B cell (primary cell): ENCODE data around the gene HS3ST3A1. TPM values are rescaled to one million over a fixed set of nuclear protein-coding genes. Genes with fewer than 3 reads are reported as not detected.

Experiments used
- ATAC-seq: fragments of 200-7000 bp; cut with Tn5 transposase; one replicate; pipeline ENCODE4 v1.10.0; 2021; ENCODE audit warnings: low read depth, mild to moderate bottlenecking, moderate number of reproducible peaks, moderate library complexity
- CTCF ChIA-PET: fragments of 350-600 bp; sonication (Branson Sonifier 250); formaldehyde crosslinking; loops from one replicate; lab custom pipeline; 2021; ENCODE audit warnings: antibody characterized with exemption, inconsistent platforms; lab: Charles Lee
- POLR2A ChIA-PET: fragments of 350-600 bp; sonication (Branson Sonifier 250); formaldehyde crosslinking; loops from one replicate; lab custom pipeline; 2021; ENCODE audit warnings: antibody characterized with exemption; lab: Charles Lee
- DNase-seq: peaks from one replicate; pipeline ENCODE4 v3.0.0; 2013
- H2AFZ ChIP-seq: 2 replicates; pipeline ENCODE4 v1.6.1; 2012; ENCODE audit warnings: mild to moderate bottlenecking, low read depth, low read length; ENCODE audit not compliant: insufficient read depth, poor library complexity, severe bottlenecking
- H3K27ac ChIP-seq, 2 donors: 1 replicate in 1 of 2; 2 replicates in 1 of 2; pipeline ENCODE4 v1.5.1; 2012 to 2013; ENCODE audit warnings: low read length in 2 of 2, mild to moderate bottlenecking in 2 of 2, moderate library complexity in 1 of 2
- H3K27me3 ChIP-seq, 4 experiments: fragments of 200-600 bp in 1 of 4; sonication (generic) in 1 of 4; replicated peaks in 1 of 4; 1 replicate in 2 of 4; 2 replicates in 2 of 4; pipeline versions ENCODE4 v1.6.1 to v1.7.0; 2013 to 2016; ENCODE audit warnings: low read length in 3 of 4, mild to moderate bottlenecking in 2 of 4, mixed read lengths in 1 of 4, moderate library complexity in 1 of 4; ENCODE audit not compliant: insufficient read depth in 4 of 4, control insufficient read depth in 3 of 4; ENCODE audit errors: control extremely low read depth in 1 of 4
- H3K36me3 ChIP-seq, 2 experiments: replicated peaks in 1 of 2; 1 replicate in 1 of 2; 2 replicates in 1 of 2; pipeline versions ENCODE4 v1.6.1 to v1.7.1; 2013; ENCODE audit warnings: low read length in 1 of 2; ENCODE audit not compliant: insufficient read depth in 2 of 2, control insufficient read depth in 1 of 2; ENCODE audit errors: control extremely low read depth in 1 of 2, extremely low read depth in 1 of 2
- H3K4me1 ChIP-seq, 2 donors: fragments of 200-600 bp in 1 of 2; sonication (generic) in 1 of 2; 1 replicate in 1 of 2; 2 replicates in 1 of 2; pipeline versions ENCODE4 v1.5.1 to v1.6.1; 2013 to 2017; ENCODE audit warnings: low read length in 2 of 2; ENCODE audit not compliant: control insufficient read depth in 2 of 2, insufficient read depth in 2 of 2
- H3K4me2 ChIP-seq: replicated peaks from 2 replicates; pipeline ENCODE3; 2012; ENCODE audit warnings: mild to moderate bottlenecking, low read depth, low read length; ENCODE audit not compliant: poor library complexity, severe bottlenecking
- H3K4me3 ChIP-seq, 5 experiments: fragments of 200-600 bp in 1 of 5; sonication (generic) in 1 of 5; 1 replicate in 3 of 5; 2 replicates in 2 of 5; pipeline versions ENCODE4 v1.5.1 to v1.7.0; 2011 to 2016; ENCODE audit warnings: low read length in 4 of 5, mild to moderate bottlenecking in 4 of 5, low read depth in 2 of 5, control low read depth in 1 of 5, moderate library complexity in 1 of 5; ENCODE audit not compliant: insufficient read depth in 1 of 5; ENCODE audit errors: control extremely low read depth in 1 of 5, extremely low read depth in 1 of 5
- H3K79me2 ChIP-seq: fragments of 200-600 bp; sonication (generic); one replicate; pipeline ENCODE4 v1.6.0; 2016; ENCODE audit warnings: low read length; ENCODE audit not compliant: control insufficient read depth, insufficient read depth
- H3K9ac ChIP-seq: fragments of 200-600 bp; sonication (generic); 2 replicates; pipeline ENCODE4 v1.6.1; 2017; ENCODE audit warnings: mild to moderate bottlenecking, low read length, moderate library complexity
- H3K9me3 ChIP-seq, 3 donors: one replicate each; pipeline versions ENCODE4 v1.6.1 to v1.7.1; 2013; ENCODE audit warnings: low read length in 2 of 3; ENCODE audit not compliant: control insufficient read depth in 2 of 3, insufficient read depth in 1 of 3; ENCODE audit errors: control extremely low read depth in 1 of 3
- H4K20me1 ChIP-seq: 2 replicates; pipeline ENCODE4 v1.6.0; 2012; ENCODE audit warnings: mild to moderate bottlenecking, low read length; ENCODE audit not compliant: insufficient read depth, control insufficient read depth, poor library complexity, severe bottlenecking
- H3K27ac Mint-ChIP-seq: one replicate; pipeline ENCODE4 v1.8.0; 2021; ENCODE audit warnings: mixed read lengths
- H3K27me3 Mint-ChIP-seq: one replicate; pipeline ENCODE4 v1.8.0; 2021; ENCODE audit warnings: mixed read lengths
- H3K4me1 Mint-ChIP-seq: one replicate; pipeline ENCODE4 v1.8.0; 2021; ENCODE audit warnings: mixed read lengths
- H3K4me3 Mint-ChIP-seq: one replicate; pipeline ENCODE4 v1.8.0; 2021; ENCODE audit warnings: mixed read lengths
- H3K9me3 Mint-ChIP-seq: one replicate; pipeline ENCODE4 v1.8.0; 2022; ENCODE audit warnings: mixed read lengths; ENCODE audit not compliant: insufficient read depth
- CTCF ChIP-seq: fragments of 200-600 bp; IDR thresholded peaks from one replicate; pipeline ENCODE4 v1.8.0; 2022; ENCODE audit warnings: antibody characterized with exemption, mild to moderate bottlenecking
- EZH2 ChIP-seq: IDR thresholded peaks from 2 replicates; pipeline ENCODE4 v1.6.1; 2012; ENCODE audit warnings: borderline replicate concordance, low read depth, mild to moderate bottlenecking, moderate library complexity, low read length; ENCODE audit not compliant: insufficient read depth, poor library complexity, severe bottlenecking
- WGBS: methylation state at CpG from one replicate; pipeline ENCODE4 v1.1.5; 2013; ENCODE audit warnings: missing lambda C conversion rate; ENCODE audit not compliant: insufficient coverage; 5-methylcytosine and 5-hydroxymethylcytosine counted together
- intact Hi-C: fragments of 100-400 bp; cut with micrococcal nuclease; formaldehyde crosslinking; loops from one replicate; pipeline ENCODE4 v1.10.0; 2022
- polyA plus RNA-seq: library from polyadenylated mRNA; depleted of rRNA; stranded (reverse); fragments of >200 nt; gene quantifications from 2 replicates; pipeline ENCODE4 v1.2.3, GENCODE V29; 2012
- total RNA-seq, 2 donors: library from RNA; stranded (reverse); fragments of 120-200 nt in 1 of 2; gene quantifications; 1 replicate in 1 of 2; 2 replicates in 1 of 2; pipeline versions ENCODE4 v1.2.3 to v1.2.4, GENCODE V29; 2013 to 2022

The HS3ST3A1 gene
- total and polyA plus RNA-seq, 2 donors (not counting 1 experiment from before 2014, with no cell fraction given), result 0.17 to 0.75 TPM

- Histone ChIP-seq H3K27me3 (peaks cover 0 to 5% (median 0%) of the 10 kb centered on the region in 4 experiments), H3K4me2 (no peak overlapping the region), H3K4me1 (no peaks in the 10 kb centered on the region), H4K20me1 (no peaks in the 10 kb centered on the region), H3K79me2 (no peaks in the 10 kb centered on the region), H3K9me3 (peaks cover 0 to 4% (median 4%) of the 10 kb centered on the region in 3 donors), H2AFZ (no peak overlapping the region), H3K4me3 (no peak overlapping the region), H3K9ac (no peak overlapping the region), H3K27ac (no peak overlapping the region), H3K36me3 (no peaks in the 10 kb centered on the region)
- no peak overlapping the region for H3K4me3 Mint-ChIP-seq
- no peak for DNase-seq
- H3K9me3 Mint-ChIP-seq, result no peaks in the 10 kb centered on the region
- ChIA-PET POLR2A (no interaction called here), CTCF (interaction anchor here (0.8 kb wide), 1 partner anchor 13 kb away, joined by 3 read pairs; no protein-coding TSS in a partner anchor)
- 86% methylated on average over 3 of the region's 4 CpGs for WGBS
- H3K27ac Mint-ChIP-seq, result no peak overlapping the region
- no peak for ATAC-seq
- H3K4me1 Mint-ChIP-seq, result no peaks in the 10 kb centered on the region
- TF ChIP-seq EZH2 (no peak), CTCF (no peak)
- intact Hi-C loops, result no loop called here
- peaks cover 25% of the 10 kb centered on the region for H3K27me3 Mint-ChIP-seq
Measured at GRCh38 chr17:13609941-13610340, 8.2 kb upstream of the HS3ST3A1 start.

GRCh38 chr17:13601322-13601775, 380 bp downstream of the HS3ST3A1 start:
- no peaks in the 10 kb centered on the region for H4K20me1 ChIP-seq
- CTCF ChIA-PET, result no interaction called here
- intact Hi-C loops, result no loop called here
- Mint-ChIP-seq H3K27me3 (peaks cover 57% of the 10 kb centered on the region), H3K9me3 (no peaks in the 10 kb centered on the region), H3K4me1 (peaks cover 10% of the 10 kb centered on the region), H3K27ac (no peak overlapping the region), H3K4me3 (peak overlapping the region; percentile 37)
- no peaks in the 10 kb centered on the region for H3K79me2 ChIP-seq
- peaks cover 7 to 13% of the 10 kb centered on the region in 2 donors for H3K4me1 ChIP-seq
- H3K27me3 ChIP-seq, result peaks cover 0 to 25% (median 19%) of the 10 kb centered on the region in 4 experiments
- TF ChIP-seq EZH2 (no peak), CTCF (no peak)
- 1% methylated on average over 46 of the region's 46 CpGs for WGBS
- H3K4me3 ChIP-seq, result no peak overlapping the region
- H3K27ac ChIP-seq, result no peak overlapping the region
- H3K4me2 ChIP-seq, result peak overlapping the region; percentile 45
- POLR2A ChIA-PET, result no interaction called here
- peaks cover 0 to 6% (median 0%) of the 10 kb centered on the region in 3 donors for H3K9me3 ChIP-seq
- peak; percentile 13 for DNase-seq
- no peak overlapping the region for H2AFZ ChIP-seq
- no peaks in the 10 kb centered on the region for H3K36me3 ChIP-seq
- no peak overlapping the region for H3K9ac ChIP-seq
- ATAC-seq, result no peak
